ENCODE results near the gene CD74. TPM values are rescaled to one million over a fixed set of nuclear protein-coding genes. Genes with fewer than 3 reads are reported as not detected.

Gene CD74
- total and polyA plus RNA-seq, 2 of the 4 experiments (the other 2 are of a cell fraction), result 0.18 to 1.1 TPM

GRCh38 chr5:150386024-150386855 lies 26.5 kb downstream of the CD74 start:
- dilution Hi-C loops (cut with HindIII; ENCODE audit: low sequenced_read_pairs, unreplicated experiment), result no loop called here
- Histone ChIP-seq H3K14ac (replicated peaks; ENCODE audit: low read depth, low read length) (no peak overlapping the region), H3K18ac (ENCODE audit: low read depth, low read length) (no peak overlapping the region), H3K56ac (ENCODE audit: extremely low read depth, insufficient read depth, low read length) (no peak overlapping the region), H3K27me3 (ENCODE audit: control insufficient read depth, insufficient read depth, low read length) (no peaks in the 10 kb centered on the region), H3K79me1 (ENCODE audit: low read depth in 1 of 2, low read length in 2 of 2) (peaks cover 0 to 6% of the 10 kb centered on the region in 2 experiments; a peak in 1 of 4 replicates), H4K20me1 (ENCODE audit: insufficient read depth, low read length) (no peaks in the 10 kb centered on the region), H2BK120ac (ENCODE audit: low read depth, low read length) (no peak overlapping the region), H2BK20ac (ENCODE audit: low read depth, low read length) (no peak overlapping the region), H4K5ac (ENCODE audit: low read depth, low read length) (no peak overlapping the region), H4K8ac (ENCODE audit: low read depth in 2 of 2, low read length in 2 of 2) (no peak overlapping the region), H3K4me2 (ENCODE audit: low read depth, low read length) (no peak overlapping the region), H3K4ac (ENCODE audit: low read depth, low read length) (no peak overlapping the region), H2AFZ (replicated peaks; ENCODE audit: low read length, poor library complexity) (no peak overlapping the region), H3K9ac (ENCODE audit: low read depth, low read length) (no peak overlapping the region; the same call in 1 of the 2 replicates), H3K36me3 (ENCODE audit: control insufficient read depth, insufficient read depth, low read length) (peaks cover 78% of the 10 kb centered on the region), H3K9me1 (ENCODE audit: insufficient read depth, low read length) (peaks cover 2% of the 10 kb centered on the region), H2AK5ac (ENCODE audit: low read depth, low read length) (no peak overlapping the region), H3K4me1 (ENCODE audit: control insufficient read depth, insufficient read depth, low read length) (peaks cover 2% of the 10 kb centered on the region; the same call in 1 of the 2 replicates), H4K91ac (ENCODE audit: insufficient read depth, low read depth, low read length) (no peak overlapping the region), H3K4me3 (ENCODE audit: insufficient read depth, low read depth, low read length) (no peak overlapping the region), H3K9me3 (ENCODE audit: control insufficient read depth, insufficient read depth, low read length) (no peaks in the 10 kb centered on the region), H2BK15ac (ENCODE audit: low read depth, low read length) (no peak overlapping the region), H3K23ac (ENCODE audit: low read depth, low read length) (no peak overlapping the region), H3K27ac (ENCODE audit: insufficient read depth, low read length) (no peak overlapping the region), H2BK5ac (ENCODE audit: low read depth, low read length, poor library complexity, severe bottlenecking) (no peak overlapping the region), H2AK9ac (replicated peaks; ENCODE audit: low read depth, low read length, poor library complexity) (no peak overlapping the region)
- no TSS peak for BruUV-seq (replicated peaks)
- no CpG with 5 or more reads among the region's 15 CpGs for WGBS, 2 experiments (ENCODE audit: extremely low coverage in 2 of 2, insufficient read length in 1 of 2)
- ChIA-PET POLR2A (ENCODE audit: unreplicated experiment) (no interaction called here), CTCF (no interaction called here)
- DNase-seq, result no peak
- TF ChIP-seq USF2 (IDR thresholded peaks at IDR 0.05; ENCODE audit: low read depth, low read length), result no peak
- TF ChIP-seq CEBPB (IDR thresholded peaks at IDR 0.05; ENCODE audit: low read depth, low read length), result no peak
- TF ChIP-seq RFX5 (IDR thresholded peaks at IDR 0.05; ENCODE audit: low read depth, low read length), result no peak
- no peak for TF ChIP-seq MAFK (IDR thresholded peaks at IDR 0.05; ENCODE audit: low read depth, low read length)
- no peak for TF ChIP-seq NFE2L2 (IDR thresholded peaks at IDR 0.05; ENCODE audit: low read depth, low read length)
- TF ChIP-seq POLR2A (IDR thresholded peaks at IDR 0.05; ENCODE audit: low read depth, low read length), result no peak
- no peak for TF ChIP-seq SMC3 (IDR thresholded peaks at IDR 0.05; ENCODE audit: low read depth, low read length)
- ATAC-seq (ENCODE audit: low read depth), result no peak
- in situ Hi-C loops (cut with MboI; ENCODE audit: low sequenced_read_pairs), result no loop called here
- intact Hi-C loops (cut with micrococcal nuclease), result no loop called here
